NCI-H460 (cell line): Measurements from ENCODE around the gene PLTP. TPM values are rescaled to one million over a fixed set of nuclear protein-coding genes. Genes with fewer than 3 reads are reported as not detected.
"Not testable (repeated sequence)": the region's sequence is repeated elsewhere in the genome, so short reads cannot be mapped to it uniquely, and the experiment has no call there.

Experiments used
- DNase-seq: peaks from one replicate; pipeline ENCODE4 v3.0.0-alpha.2; 2016; ENCODE audit warnings: low read depth; ENCODE audit errors: extremely low read depth
- total RNA-seq: library from RNA; depleted of rRNA; stranded (reverse); fragments of >200 nt; shearing (Covaris generic); gene quantifications from 2 replicates; pipeline ENCODE4 v1.2.3, GENCODE V29; 2014

PLTP gene
- total RNA-seq, 1 experiment from 2014 or later = 116 TPM

DNA sequence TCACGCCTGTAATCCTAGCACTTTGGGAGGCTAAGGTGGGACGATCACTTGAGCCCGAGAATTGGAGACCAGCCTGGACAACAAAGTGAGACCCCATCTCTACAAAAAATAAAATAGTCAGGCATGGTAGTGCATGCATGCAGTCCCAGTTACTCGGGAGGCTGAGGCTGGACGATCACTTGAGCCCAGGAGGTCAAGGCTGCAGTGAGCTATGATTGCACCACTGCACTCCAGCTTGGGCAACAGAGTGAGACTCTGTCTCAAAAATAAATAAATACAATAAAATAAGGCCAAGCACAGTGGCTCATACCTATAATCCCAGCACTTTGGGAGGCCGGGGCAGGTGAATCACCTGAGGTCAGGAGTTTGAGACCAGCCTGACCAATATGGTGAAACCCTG lies 10.6 kb downstream of the PLTP start:
- DNase-seq = not testable (repeated sequence)

DNA sequence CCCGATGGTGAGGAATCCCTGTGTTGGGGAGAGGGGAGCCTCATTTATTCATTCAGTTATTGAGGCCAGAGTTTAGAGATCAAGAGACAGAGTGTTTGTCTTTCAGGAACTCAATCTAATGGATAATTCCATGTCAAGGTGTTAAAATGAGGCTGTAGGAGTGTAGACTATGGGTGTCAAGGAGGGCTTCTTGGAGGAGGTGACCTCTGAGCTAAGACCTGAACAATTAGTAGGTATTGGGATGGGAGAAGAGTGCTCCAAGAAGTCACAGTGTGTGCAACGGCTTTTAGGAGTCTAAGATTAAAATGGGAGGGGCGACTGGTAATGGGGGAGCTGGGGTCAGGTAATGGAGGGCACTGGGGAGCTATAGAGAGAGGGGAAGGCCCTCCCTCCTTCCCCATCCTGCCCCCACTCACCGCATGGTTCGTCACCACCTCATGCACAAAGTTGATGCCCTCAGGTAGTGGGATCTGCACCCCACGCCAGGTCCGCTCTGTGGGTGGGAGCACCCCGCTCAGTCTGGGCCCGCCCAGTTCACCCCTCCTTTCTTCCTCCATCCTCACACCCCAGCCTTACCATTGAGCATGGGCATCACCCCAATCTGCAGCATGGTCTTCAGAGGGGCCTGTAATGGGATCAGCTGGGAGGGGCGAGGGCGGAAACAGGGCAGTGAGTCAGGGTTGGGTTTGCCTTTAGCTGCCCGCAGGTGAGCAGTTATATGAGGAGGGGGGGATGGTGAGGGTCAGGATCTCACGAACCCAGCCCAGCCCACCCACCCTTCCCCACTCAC lies 12.7 kb downstream of the PLTP start:
- no peak for DNase-seq

DNA sequence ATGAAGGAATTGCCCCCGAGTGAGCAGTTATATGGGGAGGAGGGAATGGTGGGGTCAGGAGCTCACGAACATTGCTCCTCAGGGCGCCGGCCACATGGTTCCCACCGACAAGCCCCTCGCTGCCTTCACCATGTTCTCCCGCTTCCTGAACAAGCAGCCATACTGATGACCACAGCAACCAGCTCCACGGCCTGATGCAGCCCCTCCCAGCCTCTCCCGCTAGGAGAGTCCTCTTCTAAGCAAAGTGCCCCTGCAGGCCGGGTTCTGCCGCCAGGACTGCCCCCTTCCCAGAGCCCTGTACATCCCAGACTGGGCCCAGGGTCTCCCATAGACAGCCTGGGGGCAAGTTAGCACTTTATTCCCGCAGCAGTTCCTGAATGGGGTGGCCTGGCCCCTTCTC lies 13.7 kb downstream of the PLTP start:
- DNase-seq = no peak

DNA sequence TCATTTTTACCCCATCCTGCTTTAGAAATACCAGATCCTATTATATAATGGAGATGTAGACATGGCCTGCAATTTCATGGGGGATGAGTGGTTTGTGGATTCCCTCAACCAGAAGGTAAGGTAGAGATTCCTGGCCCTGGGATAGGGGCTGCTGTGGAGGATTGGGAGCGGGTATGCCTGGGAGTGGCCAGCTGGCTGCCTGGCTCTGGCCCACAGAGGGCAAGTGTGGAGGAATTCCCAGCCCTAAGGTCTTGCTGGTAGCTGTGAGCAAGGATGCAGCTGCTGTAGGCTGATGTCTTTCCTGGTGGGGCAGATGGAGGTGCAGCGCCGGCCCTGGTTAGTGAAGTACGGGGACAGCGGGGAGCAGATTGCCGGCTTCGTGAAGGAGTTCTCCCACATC lies 14.3 kb downstream of the PLTP start:
- DNase-seq = no peak

DNA sequence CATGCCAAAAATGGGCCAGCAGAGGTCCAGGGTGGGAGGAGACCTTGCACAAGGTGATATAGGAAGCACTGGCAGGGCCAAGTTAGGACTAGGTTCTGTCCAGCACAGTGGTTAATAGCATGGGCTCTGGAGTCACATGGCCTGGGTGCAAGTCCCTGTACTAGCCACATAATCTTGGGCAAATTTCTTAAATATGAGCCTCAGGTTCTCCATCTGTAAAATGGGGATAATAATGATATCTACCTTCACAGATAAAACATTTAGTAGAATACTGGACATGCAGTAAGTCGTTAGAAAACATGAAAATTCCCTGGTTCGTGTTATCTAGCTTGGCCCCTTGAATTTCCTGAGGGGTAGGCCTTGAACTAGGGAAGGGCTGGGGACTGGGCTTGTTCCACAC lies 14.7 kb downstream of the PLTP start:
- no peak for DNase-seq

DNA sequence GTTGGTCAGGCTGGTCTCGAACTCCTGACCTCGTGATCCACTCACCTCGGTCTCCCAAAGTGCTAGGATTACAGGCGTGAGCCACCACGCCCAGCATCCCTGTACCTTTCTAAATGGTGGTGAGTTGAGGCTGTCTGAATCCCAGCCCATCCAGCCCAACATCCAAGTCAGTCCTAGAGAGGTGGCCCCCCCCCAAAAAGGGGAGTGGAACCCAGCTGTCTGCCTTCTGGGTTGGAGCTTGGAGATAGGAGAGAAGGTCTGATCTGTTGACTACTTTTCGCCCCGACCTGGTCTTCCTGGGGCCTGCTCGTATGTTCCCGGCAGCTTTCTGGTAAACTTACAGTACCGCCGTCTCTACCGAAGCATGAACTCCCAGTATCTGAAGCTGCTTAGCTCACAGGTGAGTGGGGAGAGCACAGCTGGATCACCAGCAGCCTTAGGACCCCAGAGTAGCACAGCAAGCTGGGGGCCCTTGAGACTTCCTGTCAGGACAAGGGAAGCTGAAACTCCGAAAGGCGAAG lies 15.3 kb downstream of the PLTP start:
- DNase-seq = no peak

DNA sequence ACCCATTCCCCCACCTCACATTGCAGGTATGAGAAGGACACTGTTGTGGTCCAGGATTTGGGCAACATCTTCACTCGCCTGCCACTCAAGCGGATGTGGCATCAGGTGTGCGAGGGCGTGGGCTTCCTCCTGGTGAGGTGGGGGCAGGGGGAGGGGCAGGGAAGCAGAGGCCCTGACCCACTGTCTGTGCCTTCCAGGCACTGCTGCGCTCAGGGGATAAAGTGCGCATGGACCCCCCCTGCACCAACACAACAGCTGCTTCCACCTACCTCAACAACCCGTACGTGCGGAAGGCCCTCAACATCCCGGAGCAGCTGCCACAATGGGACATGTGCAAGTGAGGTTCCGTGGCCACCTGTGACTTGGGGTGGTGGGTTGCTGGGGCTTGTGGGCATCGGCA lies 17.2 kb downstream of the PLTP start:
- no peak for DNase-seq

DNA sequence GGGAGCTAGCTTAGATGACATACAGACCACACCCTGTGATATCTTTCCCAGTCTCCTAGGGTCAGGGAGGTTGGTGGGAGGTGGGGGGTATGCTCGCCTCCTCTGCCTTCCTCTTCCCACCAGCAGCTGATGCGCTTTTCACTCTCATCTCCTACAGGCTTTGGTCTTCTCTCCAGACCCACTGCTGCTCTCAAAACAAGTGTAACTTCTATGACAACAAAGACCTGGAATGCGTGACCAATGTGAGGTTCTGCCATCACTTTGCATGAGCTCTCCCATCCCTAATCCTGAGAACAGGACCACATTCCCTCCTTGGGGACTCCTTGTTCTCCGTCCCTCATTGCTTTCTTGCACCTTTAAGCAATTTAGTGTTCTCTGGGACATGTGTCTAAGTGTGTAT lies 18.1 kb downstream of the PLTP start:
- DNase-seq = no peak

DNA sequence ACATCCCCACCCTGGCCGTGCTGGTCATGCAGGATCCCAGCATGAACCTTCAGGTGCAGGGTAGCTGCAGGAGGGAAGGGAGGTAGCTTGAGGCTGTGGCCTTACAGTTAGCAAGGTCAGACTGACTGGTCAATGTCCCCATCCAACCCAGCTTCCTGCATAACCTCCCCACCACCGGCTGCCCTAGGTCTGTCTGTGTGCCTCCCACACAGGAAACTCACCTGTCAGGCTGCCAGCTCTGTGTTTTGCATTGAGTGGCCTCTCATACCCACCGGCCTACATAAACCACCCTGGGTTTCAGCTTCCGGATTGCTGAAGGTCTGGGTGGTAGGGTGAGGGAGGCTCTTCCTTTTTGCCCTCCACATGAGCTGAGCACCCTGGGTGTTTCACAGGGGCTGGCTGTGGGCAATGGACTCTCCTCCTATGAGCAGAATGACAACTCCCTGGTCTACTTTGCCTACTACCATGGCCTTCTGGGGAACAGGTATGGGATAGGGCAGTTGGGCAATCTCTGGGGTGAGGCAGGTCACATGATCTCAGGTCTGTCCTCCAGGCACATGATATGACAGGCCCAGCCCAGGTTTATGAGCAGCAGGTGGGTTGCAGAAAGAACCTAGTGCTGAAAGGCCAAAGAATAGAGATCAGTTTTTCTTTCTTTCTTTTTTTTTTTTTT lies 19.0 kb downstream of the PLTP start:
- DNase-seq = no peak

DNA sequence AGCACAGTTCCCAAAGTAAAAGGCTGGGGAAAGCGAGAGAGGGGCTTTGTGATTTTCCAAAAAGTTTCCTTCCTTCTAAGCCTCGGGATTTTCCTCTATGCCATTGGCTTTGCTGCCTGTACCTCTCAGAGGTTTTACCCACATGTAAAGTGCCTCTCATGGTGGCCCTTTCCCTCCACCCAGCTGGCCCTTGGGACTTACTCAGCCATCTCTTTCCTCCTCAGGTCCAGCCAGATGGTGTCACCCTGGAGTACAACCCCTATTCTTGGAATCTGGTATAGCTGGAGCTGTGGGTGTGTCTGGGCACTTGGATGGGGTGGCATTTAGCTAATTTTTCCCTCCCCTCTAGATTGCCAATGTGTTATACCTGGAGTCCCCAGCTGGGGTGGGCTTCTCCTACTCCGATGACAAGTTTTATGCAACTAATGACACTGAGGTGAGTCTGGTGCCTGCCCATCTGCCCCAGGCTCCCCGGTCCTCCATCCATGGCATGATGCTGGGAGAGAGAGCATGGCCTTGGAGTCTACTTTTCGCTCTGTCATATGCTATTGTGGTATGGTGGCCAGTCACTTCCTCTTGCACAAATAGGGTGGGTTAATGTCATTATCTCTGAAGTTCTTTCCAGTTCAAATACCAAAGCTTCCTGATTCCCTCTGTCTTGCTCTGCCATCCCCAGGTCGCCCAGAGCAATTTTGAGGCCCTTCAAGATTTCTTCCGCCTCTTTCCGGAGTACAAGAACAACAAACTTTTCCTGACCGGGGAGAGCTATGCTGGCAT lies 19.7 kb downstream of the PLTP start:
- DNase-seq = peak; percentile 38

DNA sequence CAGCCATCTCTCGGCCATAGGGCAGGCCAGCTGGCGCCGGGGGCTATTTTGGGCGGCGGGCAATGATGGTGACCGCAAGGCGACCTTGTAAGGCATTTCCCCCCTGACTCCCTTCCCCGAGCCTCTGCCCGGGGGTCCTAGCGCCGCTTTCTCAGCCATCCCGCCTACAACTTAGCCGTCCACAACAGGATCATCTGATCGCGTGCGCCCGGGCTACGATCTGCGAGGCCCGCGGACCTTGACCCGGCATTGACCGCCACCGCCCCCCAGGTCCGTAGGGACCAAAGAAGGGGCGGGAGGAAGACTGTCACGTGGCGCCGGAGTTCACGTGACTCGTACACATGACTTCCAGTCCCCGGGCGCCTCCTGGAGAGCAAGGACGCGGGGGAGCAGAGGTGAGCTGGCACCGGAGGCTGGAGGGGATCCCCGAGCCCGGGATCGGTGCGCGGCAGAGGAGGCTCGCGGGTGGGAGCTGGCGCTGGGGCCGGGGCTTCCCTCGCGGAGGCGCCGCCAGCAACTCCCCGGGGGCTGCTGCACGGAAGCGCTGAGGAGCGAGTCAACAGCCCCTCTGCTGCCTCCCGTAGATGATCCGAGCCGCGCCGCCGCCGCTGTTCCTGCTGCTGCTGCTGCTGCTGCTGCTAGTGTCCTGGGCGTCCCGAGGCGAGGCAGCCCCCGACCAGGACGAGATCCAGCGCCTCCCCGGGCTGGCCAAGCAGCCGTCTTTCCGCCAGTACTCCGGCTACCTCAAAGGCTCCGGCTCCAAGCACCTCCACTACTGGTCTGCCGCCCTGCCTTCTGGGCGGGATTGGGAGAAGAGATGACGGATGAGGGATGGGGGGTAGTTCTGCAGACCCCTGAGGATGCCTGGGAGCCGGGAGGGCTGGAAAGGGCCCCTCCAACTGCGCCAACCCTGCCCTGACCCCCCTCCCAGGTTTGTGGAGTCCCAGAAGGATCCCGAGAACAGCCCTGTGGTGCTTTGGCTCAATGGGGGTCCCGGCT lies 20.7 kb downstream of the PLTP start, which contains the start of the genes CTSA and NEURL2:
CTSA (plus strand) TSS at position 351 of the 999 bp plus-strand sequence; CDS start at position 585, 234 bp downstream.
NEURL2 (minus strand) TSS at position 224 of the 999 bp plus-strand sequence; CDS start at position 7, 217 bp downstream.
- peak; percentile 84 for DNase-seq

DNA sequence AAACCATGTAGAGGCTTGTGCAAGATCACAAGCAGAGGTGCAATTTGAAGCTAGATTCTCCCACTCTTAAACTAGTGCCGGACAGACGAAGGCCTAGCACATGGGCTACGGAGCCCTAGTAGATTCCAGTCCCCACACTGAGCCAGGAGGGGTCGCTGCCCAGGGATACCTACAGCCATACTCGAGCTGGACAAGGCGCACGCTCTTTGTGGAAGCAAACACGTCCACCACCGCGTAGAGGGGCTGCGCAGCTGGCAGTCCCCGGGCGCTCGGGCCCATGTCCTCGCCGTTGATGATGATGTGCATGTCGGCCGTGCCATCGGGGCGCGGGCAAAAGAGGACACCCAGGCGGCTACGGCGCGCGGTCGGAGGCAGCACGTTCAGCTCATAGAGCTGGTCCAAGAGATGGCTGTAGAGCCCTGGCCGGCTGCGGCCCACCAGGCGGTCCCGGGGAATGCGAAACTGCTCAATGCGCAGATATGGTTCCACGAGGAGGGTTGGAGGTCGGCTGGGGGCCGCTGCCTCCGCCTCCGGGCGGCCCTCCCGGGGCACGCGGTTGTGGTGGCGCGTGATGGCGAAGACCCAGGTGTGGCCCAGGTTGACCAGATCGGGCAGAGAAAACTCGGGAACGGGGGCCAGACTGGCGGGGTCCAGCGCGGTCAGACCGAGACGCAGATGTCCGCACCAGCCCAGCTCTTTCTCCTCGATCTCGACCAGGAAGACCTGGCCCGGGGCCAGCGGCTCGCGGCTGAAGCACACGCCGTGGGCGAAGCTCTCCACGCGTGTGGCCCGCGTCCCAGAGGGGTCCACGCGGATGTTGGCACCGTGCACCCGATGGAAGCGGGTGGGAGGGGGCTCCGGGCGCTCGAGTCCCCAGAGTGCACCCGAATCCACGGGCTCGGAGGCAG lies 21.6 kb downstream of the PLTP start:
- no peak for DNase-seq

DNA sequence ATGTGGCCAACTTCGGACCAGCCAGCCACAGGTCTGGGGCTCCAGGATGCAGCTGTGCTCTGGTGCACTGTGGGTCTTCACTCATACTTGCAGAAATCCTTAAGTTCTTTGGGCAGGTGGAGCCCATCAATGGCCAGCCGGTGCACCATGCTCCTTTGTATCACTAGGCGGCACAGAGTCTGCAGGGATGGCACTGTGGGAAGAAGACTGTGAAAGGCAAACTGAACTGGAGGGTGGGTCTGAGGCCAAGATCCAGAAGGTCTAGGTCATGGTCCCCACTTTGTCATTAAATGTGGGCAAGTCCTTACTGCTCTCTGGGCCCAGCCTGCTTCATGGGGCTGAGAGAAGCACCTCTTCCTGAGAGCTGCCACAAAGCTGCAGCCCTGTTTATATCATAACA lies 23.3 kb downstream of the PLTP start:
- DNase-seq = no peak

DNA sequence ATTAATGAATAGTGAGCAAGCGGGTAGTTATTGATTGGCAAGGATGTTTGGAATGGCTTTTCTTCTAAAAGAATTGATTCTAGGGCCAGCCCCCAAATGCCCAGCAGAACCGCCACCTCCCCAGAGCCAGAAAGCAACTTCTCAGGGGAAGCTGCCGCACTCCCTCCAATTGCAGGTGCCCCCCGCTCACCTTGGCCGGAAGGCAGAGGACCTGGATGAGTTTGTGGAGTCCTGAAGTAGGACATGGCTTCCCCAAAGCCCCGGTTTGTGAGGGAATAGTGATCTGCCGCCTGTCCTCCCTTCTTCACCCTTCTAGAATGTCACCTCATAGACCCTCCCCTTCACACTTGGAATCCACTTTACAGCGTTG lies 24.6 kb downstream of the PLTP start, which contains the start of gene SPATA25:
SPATA25 (minus strand) TSS at position 277 of the 370 bp plus-strand sequence; CDS start at position 245, 32 bp downstream.
- DNase-seq = no peak

DNA sequence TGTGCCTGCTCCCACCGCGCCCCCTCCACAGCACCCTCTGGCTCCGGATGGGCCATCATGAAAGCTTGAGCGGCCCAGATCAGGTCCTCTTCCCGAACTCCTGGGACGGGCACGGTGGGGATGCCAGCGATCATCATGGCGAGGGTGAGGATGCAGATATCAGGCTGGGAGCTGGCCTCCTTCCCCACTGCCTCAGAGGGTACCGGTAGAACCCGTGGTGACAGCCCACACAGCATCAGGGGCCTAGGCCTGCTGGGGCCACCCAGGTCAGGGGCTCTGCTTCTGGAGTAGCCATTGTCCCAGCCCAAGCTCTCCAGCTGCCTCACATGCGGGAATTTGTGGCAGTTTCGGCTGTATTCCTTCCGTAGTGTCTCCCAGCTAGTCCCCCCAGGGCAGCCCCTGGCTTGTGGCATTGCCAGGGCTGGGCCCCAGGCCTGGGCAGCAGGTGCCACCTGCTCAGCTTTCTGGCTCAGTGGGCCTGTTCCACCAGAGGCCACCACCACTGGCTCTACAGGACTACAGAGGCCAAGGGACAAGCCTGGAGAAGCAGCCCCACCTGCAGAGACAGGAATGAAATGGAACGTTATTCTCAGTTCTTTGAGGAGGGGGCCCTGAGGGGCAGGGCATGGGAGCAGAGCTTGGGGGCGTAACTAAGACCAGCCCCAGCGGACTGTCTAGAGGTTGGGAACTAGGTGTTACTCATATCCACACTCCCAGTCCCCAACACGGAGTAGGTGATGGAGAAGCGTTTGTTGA lies 25.2 kb downstream of the PLTP start:
- no peak for DNase-seq

DNA sequence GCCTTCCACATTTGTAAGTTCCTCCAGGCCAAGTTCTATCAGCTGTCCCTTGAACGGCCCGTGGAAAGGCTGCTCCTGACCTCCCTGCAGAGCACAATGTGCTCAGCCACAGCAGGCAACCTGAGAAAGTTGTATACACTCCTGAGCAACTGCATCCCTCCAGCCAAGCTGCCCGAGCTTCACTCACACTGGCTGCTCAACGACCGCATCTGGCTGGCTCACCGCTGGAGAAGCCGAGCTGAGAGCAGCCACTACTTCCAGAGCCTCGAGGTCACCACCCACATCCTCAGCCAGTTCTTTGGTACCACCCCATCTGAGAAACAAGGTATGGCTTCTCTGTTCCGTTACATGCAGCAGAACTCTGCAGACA lies 28.9 kb downstream of the PLTP start:
- DNase-seq = no peak

DNA sequence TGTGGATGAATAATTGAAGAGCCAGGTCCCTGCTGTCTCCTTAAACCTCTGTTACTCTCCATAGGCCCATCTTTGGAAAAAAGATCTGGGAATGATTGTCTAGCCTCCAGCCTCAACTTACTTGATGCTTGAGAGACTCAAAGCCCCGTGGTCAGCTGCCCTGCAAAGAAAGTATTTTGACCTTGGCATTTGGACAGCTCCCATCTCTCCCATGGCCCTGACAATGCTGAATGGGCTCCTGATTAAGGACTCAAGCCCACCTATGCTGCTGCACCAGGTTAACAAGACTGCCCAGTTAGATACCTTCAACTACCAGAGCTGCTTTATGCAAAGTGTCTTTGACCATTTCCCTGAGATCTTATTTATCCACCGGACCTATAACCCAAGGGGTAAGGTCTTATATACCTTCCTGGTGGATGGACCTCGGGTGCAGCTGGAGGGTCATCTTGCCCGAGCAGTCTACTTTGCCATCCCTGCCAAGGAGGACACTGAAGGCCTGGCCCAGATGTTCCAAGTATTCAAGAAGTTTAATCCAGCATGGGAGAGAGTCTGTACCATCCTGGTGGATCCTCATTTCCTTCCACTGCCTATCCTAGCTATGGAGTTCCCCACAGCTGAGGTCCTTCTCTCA lies 29.4 kb downstream of the PLTP start:
- no peak for DNase-seq
